ENCODE results near the gene IGDCC3.

Gene IGDCC3

GRCh38 chr15:65318870-65319356 lies 58.9 kb downstream of the IGDCC3 start:
- DNase-seq = peak; percentile 71 to 92 (median 74)

DNA sequence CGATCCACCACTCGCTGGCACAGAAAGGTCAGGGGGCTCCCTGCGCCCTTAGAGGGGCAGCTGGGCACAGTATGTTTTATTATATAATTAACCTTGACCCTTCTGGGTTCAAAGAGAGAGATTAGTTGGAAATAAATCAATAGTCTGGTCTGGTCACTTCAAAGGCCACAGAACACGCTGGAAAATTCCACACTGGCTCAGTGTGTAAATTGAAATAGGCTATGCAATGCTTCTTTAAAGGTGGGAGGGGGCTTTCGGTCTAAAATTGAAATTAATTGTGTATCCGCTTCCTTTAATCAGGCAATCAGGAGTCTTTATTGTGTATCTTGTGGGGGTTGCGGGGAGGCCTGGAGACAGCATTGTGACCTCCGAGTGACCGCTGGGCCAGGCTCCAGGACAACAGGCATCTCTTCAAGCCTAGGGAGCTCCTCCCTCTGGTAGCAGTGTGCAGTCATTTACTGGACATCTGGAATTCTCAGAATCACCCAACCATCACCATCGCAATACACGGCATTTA lies 65.3 kb downstream of the IGDCC3 start:
- no peak for DNase-seq

DNA sequence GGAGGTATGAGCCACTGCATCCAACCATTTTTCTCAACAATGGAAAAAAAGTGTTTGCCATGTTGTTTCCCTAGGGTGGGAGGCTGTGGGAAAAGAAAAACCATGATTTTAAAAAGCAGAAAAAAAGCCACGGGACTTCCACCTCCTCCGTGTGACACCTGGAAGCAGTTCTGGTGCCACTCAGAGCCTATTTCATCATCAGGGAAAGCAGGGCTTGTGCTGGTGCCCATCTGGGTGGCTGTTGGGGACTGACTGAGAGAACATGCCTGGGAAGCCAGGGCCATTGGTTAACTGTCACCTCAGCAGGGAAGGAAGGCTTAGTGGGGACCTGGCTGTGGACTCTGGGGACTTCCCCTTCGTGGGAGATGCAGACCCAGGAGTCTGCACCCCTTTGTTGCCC lies 66.0 kb downstream of the IGDCC3 start:
- DNase-seq = no peak

DNA sequence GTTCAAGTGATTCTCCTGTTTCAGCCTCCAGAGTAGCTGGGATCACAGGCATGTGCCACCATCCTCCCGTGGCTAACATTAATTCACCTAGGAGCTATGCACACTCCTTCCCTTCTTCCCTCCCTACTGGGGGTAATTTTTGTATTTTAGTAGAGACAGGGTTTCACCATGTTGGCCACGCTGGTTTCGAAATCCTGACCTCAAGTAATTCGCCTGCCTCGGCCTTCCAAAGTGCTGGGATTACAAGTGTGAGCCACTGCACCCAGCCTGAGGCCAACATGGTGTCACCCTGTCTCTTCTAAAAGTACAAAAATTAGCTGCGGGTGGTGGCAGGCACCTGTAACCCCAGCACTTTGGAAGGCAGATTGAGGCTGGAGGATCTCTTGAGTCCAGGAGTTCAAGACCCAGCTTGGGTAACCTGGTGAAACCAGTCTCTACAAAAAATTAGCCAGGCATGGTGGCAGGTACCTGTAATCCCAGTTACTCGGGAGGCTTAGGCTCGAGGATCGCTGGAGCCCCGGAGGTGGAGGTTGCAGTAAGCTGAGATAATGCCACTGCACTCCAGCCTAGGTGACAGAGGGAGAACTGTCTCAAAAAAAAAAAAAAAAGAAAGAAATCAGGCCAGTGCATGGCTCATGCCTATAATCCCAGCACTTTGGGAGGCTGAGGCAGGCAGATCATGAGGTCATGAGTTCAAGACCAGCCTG lies 67.2 kb downstream of the IGDCC3 start:
- DNase-seq = no peak

- no peak for DNase-seq
Observed at GRCh38 chr15:65309882-65310418, 67.9 kb downstream of the IGDCC3 start.

- no peak for DNase-seq
Observed at GRCh38 chr15:65307978-65308377, 69.8 kb downstream of the IGDCC3 start.

DNA sequence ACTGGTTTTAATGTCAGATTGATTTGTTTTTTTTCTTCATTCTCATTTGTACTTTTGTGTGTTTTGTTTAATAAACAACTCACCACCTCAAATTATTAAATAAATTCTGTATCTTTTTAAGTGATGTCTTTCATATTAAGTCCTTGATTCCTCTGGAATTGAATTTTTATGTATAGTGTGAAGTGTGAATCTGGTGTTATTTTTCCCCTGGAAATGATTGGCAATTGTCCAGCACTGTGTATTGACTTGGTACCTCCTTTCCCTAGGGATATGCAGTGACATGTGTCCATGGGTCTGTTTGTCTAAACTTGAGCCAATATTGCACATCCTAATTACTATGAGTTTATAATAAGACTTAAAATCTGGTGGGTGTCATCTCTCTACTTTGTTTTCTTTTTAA lies 71.3 kb downstream of the IGDCC3 start:
- DNase-seq = peak in 1 of 3 experiments; percentile 51

GRCh38 chr15:65305776-65306175 lies 72.0 kb downstream of the IGDCC3 start:
- no peak for DNase-seq

- no peak for DNase-seq
Observed at GRCh38 chr15:65305150-65305758, 72.5 kb downstream of the IGDCC3 start.

DNA sequence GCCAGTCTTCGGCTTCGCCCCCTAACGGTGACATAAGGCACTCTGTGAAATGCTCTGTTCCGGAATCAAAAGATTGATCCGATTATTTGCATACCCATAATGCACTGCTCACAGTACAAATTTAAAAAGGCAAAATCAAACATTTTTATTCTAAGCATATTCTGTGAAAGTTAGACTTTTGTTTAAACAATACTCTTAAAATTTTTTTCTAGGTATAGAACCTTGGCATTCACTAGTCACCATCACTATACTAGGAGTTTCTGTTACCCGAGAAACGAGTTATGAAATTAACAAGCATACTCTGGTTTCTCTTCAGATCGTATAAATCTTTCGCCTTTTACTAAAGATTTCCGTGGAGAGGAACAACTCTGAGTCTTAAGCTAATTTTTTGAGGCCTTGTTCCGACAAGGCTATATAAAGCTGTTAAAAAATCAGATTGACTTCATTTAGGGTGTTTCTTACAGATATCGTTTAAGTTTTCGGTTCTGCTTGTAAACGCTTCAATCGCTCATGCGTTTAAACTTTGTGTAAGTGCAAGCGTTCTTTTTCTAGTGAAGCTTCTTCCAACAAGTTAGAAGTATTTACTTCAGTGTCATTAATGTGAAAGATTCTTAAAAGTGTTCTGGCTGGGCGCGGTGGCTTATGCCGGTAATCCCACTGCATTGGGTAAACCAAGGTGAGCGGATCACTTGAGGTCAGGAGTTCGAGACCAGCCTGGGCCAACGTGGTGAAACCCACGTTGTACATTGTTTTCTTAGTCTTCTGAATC lies 73.2 kb downstream of the IGDCC3 start, which contains the start of gene RNU5B-1:
Gene RNU5B-1 (plus strand): TSS at position 297 of the 769 bp plus-strand sequence.
- peak; percentile 76 to 100 (median 91) for DNase-seq

GRCh38 chr15:65303687-65304380 lies 74.0 kb downstream of the IGDCC3 start:
- DNase-seq = peak; percentile 32 to 86 (median 77)

GRCh38 chr15:65302061-65302460 lies 75.7 kb downstream of the IGDCC3 start:
- DNase-seq = no peak

DNA sequence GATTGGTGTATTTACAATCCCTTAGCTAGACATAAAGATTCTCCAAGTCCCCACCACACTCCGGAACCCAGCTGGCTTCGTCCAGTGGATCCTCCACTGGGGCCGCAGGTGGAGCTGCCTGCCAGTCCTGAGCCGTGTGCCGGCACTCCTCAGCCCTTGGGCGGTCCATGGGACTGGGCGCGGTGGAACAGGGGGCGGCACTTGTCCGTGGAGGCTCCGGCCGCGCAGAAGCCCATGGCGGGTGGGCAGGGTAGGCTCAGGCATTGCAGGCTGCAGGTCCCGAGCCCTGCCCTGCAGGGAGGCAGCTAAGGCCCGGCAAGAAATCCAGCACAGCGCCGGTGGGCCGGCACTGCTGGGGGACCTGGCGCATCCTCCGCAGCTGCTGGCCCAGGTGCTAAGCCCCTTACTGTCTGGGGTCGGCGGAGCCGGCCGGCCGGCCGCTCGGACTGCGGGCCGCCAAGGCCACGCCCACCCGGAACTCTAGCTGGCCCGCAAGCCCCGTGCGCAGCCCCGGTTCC lies 76.8 kb downstream of the IGDCC3 start:
- no peak for DNase-seq

GRCh38 chr15:65298731-65299130 lies 79.1 kb downstream of the IGDCC3 start:
- DNase-seq = no peak

- peak in 1 of 3 experiments; percentile 12 for DNase-seq
Observed at GRCh38 chr15:65292938-65293518, 84.8 kb downstream of the IGDCC3 start.

DNA sequence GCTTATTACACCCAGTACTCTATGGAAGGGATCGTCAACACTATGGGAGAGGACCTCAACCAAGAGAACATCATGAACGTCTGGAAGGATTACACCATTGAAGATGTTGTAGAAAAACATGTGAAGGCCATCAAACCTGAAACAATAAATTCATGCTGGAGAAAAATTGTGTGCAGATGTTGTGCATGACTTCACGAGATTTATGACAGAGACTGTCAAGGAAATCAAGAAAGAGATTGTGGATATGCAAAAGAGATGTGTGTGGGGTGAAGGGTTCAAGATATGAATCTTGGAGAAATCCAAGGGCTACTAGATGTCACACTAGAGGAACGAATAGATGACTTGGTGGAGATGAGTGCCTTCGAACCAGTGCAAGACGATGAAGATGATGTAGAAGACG lies 87.6 kb downstream of the IGDCC3 start:
- no peak for DNase-seq

GRCh38 chr15:65289261-65289854 lies 88.4 kb downstream of the IGDCC3 start:
- DNase-seq = no peak

- DNase-seq = peak in 2 of 3 experiments; percentile 50 to 72
Observed at GRCh38 chr15:65287520-65287855, 90.3 kb downstream of the IGDCC3 start.

GRCh38 chr15:65286704-65287519 lies 90.9 kb downstream of the IGDCC3 start, which contains the start of gene PARP16:
PARP16 (minus strand) TSS chr15:65286883; CDS start chr15:65286426, 457 bp downstream.
- DNase-seq = peak; percentile 86 to 98 (median 97)

- DNase-seq = peak in 2 of 3 experiments; percentile 33 to 93
Observed at GRCh38 chr15:65286069-65286703, 91.6 kb downstream of the IGDCC3 start.
